ENCODE measurements around the gene HMOX1.

The HMOX1 gene

GRCh38 chr22:35400501-35400790, 19.6 kb downstream of the HMOX1 start:
- in situ Hi-C loops (cut with HindIII; ENCODE audit: low sequenced_read_pairs): no loop called here

DNA sequence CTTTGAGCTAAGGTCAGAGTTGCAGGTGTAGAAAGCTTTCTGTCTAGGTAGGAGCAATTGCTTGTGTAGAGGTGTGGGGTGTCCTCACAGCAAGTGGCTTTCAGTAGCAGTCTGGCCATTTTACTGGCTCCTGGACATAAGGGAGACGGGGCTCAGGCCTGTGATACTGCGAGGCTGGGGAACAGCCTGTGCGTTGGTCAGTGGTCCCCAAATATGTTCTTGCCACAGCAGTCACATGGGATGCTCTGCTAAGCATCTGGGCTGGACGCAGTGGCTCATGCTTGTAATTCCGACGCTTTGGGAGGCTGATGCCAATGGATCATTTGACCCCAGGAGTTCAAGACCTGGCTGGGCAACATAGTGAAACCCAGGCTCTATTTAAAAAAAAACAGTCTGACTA, 21.0 kb downstream of the HMOX1 start:
- in situ Hi-C loops (cut with HindIII; ENCODE audit: low sequenced_read_pairs): no loop called here

DNA sequence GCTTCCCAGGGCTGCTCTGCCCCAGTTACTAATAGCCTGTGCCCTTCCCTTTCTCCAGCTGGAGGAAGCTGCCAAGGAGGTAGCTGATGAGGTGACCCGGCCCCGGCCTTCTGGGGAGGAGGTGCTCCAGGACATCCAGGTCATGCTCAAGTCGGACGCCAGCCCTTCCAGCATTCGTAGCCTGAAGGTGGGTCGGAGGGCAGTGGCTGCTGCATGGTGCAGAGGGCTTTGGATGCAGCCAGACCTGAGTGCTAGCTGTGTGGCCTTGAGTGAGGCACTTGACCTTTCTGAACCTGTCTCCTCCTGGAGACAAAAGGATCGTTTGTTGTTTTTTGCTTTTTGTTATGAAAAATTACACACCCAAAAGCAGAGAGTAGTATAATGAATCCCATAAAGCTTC, 22.5 kb downstream of the HMOX1 start:
- in situ Hi-C loops (cut with HindIII; ENCODE audit: low sequenced_read_pairs): no loop called here

DNA sequence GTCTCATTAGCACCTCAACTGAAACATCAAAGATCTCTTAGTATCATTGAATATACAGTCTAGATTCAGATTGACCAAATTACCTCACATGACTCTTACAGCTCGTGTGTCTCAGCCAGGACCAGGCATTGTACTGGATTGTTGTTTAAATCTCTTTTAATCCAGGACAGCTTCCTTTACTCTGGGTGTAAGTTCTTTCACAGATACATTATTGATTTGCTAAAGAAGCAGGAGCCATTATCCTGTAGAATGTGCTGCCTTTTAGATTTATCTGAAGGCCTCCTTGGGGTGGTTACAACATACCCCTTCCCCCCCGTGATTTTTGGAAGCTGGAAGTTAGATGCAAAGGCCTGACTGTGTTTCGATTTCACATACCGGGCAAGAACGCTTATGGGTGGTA, 23.3 kb downstream of the HMOX1 start:
- in situ Hi-C loops (cut with HindIII; ENCODE audit: low sequenced_read_pairs): no loop called here

DNA sequence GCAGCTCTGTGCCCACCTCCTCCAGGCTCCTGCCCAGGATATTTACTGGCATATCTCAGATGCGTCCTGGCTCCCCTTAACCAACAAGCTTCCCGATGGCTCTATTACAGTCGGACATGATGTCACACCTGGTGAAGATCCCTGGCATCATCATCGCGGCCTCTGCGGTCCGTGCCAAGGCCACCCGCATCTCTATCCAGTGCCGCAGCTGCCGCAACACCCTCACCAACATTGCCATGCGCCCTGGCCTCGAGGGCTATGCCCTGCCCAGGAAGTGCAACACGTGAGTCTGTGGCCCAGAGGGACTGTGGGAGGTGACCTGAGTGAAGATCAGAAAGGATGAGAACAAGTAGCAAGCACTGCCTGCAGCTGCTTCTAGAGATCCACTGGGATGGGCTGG, 25.5 kb downstream of the HMOX1 start:
- in situ Hi-C loops (cut with HindIII; ENCODE audit: low sequenced_read_pairs): no loop called here

GRCh38 chr22:35407362-35407761, 26.5 kb downstream of the HMOX1 start:
- in situ Hi-C loops (cut with HindIII; ENCODE audit: low sequenced_read_pairs): no loop called here

DNA sequence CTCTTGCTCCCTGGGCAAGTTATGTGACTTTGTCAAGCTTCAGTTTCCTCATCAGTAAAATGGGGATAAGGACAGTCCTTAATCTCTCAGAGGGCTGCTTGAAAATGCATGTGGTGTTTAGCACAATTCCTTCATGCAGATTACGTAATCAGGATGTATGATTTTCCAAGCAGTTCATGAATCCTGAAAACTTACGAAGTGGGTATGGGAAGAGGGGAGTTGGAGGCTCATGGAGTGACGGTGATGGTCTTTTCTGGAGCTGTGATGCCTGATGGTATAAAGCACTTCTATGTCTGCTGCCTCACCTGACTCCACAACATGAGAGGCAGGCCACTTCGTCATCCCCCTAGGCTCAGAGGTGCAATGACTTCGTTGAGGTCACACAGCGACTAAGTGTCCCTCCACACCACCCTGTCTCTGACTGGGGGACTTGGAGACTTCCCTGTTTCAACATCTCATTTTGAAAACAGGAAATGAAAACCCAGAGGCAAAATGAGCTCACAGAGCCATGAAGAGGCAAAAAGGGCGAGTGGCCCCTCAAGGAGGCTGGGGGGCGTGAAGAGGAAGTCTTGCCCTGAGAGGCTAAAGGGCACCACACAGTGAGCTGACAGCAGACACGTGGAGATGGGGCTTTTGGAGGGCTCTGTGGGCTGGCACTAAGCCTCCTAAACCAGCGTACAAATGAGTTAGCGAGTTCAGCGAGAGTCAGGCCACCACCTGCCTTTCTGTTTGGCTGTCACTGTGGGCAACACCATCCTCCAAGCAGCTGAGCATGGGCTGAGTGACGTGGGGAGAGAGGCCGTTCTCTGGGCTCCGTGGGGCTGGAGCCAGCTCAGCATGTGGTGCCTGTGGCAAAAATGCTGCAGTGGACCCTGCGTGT, 29.1 kb downstream of the HMOX1 start:
- in situ Hi-C loops (cut with HindIII; ENCODE audit: low sequenced_read_pairs): no loop called here

DNA sequence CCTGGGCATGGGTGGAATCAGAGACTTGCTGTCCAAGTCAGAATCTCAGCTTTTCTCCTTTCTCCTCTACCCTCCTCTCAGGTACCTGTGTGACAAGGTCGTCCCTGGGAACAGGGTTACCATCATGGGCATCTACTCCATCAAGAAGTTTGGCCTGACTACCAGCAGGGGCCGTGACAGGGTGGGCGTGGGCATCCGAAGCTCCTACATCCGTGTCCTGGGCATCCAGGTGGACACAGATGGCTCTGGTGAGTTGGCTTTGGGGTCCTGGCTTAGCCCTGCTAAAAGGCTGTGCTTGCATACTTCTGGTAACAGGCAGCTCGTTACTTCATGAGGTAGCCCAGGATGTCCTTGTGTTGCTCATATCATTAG, 29.8 kb downstream of the HMOX1 start:
- in situ Hi-C loops (cut with HindIII; ENCODE audit: low sequenced_read_pairs): no loop called here

DNA sequence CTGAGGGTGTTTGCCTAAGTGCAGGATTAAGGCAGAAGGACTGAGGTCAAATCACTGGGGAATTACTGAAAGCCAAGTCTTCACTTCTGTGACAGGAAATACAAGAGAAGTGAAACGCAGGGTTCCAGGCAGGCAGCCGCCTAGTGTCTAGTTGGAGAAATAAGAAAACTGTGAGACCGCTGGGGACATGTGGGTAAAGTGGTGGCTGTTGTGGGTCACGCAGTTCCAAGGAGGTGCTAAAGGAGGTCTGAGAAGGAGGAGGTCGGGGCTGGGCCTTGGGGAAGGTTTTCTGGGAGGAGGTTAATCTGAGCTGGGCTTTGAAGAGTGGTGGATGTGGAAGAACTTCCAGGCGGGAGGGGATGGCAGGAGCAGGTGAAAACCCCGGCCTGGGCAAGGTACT, 30.2 kb downstream of the HMOX1 start:
- in situ Hi-C loops (cut with HindIII; ENCODE audit: low sequenced_read_pairs): no loop called here

GRCh38 chr22:35413624-35414023, 32.7 kb downstream of the HMOX1 start:
- in situ Hi-C loops (cut with HindIII; ENCODE audit: low sequenced_read_pairs): no loop called here

DNA sequence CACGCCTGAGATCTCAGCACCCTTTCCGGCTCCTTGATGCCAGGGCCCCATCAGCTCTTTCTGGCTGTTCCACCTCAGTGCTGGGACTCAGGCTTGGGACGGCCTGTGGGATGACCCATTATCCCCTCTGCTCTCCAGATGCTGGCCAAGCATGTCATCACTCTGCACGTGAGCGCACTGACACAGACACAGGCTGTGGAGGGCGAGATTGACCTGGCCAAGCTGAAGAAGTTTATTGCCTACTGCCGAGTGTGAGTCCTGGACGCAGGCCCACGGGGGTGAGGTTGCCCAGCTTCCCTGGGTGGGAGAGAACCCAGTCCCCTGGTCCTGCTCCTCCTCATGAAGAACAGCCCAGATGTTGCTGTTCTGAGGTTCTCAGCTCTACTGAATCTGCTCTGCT, 36.7 kb downstream of the HMOX1 start:
- in situ Hi-C loops (cut with HindIII; ENCODE audit: low sequenced_read_pairs): no loop called here

GRCh38 chr22:35418088-35418487, 37.2 kb downstream of the HMOX1 start:
- in situ Hi-C loops (cut with HindIII; ENCODE audit: low sequenced_read_pairs): no loop called here

- in situ Hi-C loops (cut with HindIII; ENCODE audit: low sequenced_read_pairs): no loop called here
Observed at GRCh38 chr22:35418731-35419130, 37.8 kb downstream of the HMOX1 start.

- in situ Hi-C loops (cut with HindIII; ENCODE audit: low sequenced_read_pairs): no loop called here
Observed at GRCh38 chr22:35419756-35420155, 38.9 kb downstream of the HMOX1 start.

GRCh38 chr22:35421121-35421520, 40.2 kb downstream of the HMOX1 start:
- in situ Hi-C loops (cut with HindIII; ENCODE audit: low sequenced_read_pairs): no loop called here

DNA sequence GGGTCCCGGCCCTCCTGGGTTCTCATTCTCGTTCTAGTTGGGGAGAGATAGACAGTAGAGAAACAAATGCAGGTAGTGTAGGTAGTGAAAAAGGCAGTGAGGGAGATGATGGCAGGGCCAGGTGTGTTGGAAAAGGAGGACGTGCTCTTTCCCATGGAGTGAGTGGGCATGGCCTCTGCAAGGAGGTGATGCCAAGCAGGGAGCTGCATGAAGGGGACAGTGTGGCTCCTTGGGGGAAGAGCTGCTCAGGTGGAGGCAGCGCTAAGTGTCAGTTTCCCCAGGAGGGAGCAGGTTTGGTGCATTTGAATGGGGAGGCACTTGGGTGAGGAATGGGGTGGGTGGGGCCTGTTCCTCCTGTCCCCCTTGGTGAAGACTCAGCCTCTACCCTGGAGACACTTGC, 41.2 kb downstream of the HMOX1 start:
- in situ Hi-C loops (cut with HindIII; ENCODE audit: low sequenced_read_pairs): no loop called here

DNA sequence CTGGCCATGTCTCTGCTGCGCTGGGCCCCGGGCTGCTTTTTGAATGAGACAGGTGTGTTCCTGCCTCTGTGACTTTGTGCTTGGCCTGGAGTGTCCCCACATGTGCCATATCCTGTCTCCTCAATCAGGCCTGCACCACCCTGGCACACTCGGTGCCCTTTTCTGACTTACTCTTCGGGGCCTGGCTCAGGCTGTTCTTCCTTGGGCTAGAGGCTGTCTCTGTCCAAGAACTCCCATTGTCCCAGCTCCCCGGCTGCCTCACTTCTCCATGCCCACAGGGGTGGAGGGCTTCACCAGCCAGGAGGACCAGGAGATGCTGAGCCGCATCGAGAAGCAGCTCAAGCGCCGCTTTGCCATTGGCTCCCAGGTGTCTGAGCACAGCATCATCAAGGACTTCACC, 42.0 kb downstream of the HMOX1 start:
- in situ Hi-C loops (cut with HindIII; ENCODE audit: low sequenced_read_pairs): no loop called here

- in situ Hi-C loops (cut with HindIII; ENCODE audit: low sequenced_read_pairs): no loop called here
Observed at GRCh38 chr22:35424081-35424480, 43.2 kb downstream of the HMOX1 start.

GRCh38 chr22:35424761-35425160, 43.9 kb downstream of the HMOX1 start:
- in situ Hi-C loops (cut with HindIII; ENCODE audit: low sequenced_read_pairs): loop anchor here (25.0 kb wide), 1 partner anchor 513 kb away; no protein-coding TSS in a partner anchor

DNA sequence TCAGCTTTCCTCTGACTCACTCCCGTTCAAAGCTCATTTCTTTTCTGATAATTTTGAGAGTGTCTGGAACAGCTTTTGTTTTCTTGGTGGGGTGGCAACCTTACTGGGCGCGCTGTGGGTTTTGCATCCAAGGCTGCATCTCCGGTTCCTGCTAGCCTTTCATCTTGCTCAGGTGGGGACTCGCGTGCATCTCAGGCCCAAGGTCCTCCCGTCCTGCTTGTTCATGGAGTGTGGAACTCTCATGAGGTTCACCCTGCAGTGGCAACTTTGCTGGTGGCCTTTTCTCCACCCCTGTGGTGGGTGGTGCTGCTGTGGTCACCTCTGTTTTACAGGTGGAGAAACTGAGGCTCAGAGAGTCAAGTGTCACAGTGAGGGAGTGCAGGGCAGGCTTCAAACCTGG, 44.6 kb downstream of the HMOX1 start:
- in situ Hi-C loops (cut with HindIII; ENCODE audit: low sequenced_read_pairs): loop anchor here (25.0 kb wide), 1 partner anchor 512 kb away; no protein-coding TSS in a partner anchor

DNA sequence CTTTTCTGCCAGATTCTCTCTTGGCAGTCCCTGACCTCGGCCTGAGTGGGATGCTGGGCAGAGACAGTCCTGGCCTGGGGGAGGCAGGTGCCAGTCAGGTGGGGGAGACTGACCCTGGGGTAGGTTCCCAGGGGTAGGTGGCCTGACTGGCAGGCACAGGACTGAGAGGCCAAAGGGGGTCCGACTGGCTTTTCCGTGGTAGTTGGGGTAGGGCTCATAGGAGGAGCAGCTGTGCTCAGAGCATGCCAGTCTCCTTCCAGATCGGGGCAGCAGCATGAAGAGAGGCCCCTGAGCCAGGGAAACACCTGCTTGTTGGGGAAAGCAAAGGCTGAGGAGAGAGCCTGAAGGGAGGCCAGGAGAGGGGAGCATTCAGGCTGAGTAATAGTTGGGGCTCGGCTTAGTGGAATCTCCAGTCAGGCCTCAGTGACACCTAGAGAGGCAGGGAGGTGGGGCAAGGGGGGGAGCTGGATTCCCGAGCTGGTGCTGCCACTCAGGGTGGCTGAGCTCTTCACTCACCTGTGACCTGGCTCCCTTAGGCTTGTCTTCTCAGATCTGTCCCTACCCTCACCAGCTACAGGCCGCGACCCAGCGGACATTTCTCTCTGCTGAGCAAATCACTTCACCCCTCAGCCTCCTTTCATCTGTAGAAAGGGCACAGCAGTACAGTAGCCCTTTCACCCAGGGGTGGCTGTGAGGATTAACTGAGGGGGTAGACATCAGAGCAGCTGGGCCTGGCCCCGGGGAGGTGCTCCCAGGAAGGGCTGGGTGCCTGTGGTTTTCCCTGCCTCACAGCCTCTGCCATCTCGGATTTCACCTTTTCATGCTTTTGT, 45.3 kb downstream of the HMOX1 start:
- in situ Hi-C loops (cut with HindIII; ENCODE audit: low sequenced_read_pairs): loop anchor here (25.0 kb wide), 1 partner anchor 511 kb away; no protein-coding TSS in a partner anchor

DNA sequence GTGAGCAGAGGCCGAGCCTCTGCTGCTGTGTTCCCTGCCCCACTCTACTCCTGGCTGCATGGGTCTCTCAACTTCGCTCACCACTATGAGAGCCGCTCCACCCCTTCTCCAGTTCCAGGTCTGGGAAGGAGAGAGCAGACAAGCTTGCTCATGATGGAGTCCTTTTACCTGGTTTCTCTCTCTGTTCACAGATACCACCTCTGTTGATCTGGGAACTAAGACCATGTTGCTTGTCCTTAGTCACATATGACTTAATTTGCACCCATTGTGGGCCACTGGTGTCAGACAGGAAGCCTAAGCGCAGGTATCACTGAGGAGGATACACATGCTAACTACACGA, 45.9 kb downstream of the HMOX1 start:
- in situ Hi-C loops (cut with HindIII; ENCODE audit: low sequenced_read_pairs): loop anchor here (25.0 kb wide), 1 partner anchor 511 kb away; no protein-coding TSS in a partner anchor
